Measurements from ENCODE around the gene KLKB1. TPM values are rescaled to one million over a fixed set of nuclear protein-coding genes. Genes with fewer than 3 reads are reported as not detected.

The KLKB1 gene
- polyA plus RNA-seq, 3 donors from 2014 or later: not detected

- peak overlapping the region in 4 of 6 donors; percentile 29 to 87 (median 86) for H3K27ac Mint-ChIP-seq
- peak overlapping the region in 4 of 5 donors; percentile 9 to 73 (median 54) for H3K4me3 Mint-ChIP-seq
- DNase-seq: no peak
- peaks cover under 1 to 11% (median 8%) of the 10 kb centered on the region in 3 donors for H3K36me3 Mint-ChIP-seq
- peaks cover 15 to 19% of the 10 kb centered on the region in 2 donors for H3K4me1 Mint-ChIP-seq
- H3K9me3 Mint-ChIP-seq: no peaks in the 10 kb centered on the region
- peaks cover 0 to 6% (median 3%) of the 10 kb centered on the region in 3 donors for H3K27me3 Mint-ChIP-seq (ENCODE audit: low read depth in 3 of 3)
These were observed 23.9 kb upstream of the KLKB1 start for GRCh38 chr4:186203406-186203805.

- peaks cover 15 to 19% of the 10 kb centered on the region in 2 donors for H3K4me1 Mint-ChIP-seq
- H3K9me3 Mint-ChIP-seq: no peaks in the 10 kb centered on the region
- peak overlapping the region in 5 of 6 donors; percentile 29 to 88 (median 85) for H3K27ac Mint-ChIP-seq
- peaks cover 0 to 6% (median 3%) of the 10 kb centered on the region in 3 donors for H3K27me3 Mint-ChIP-seq (ENCODE audit: low read depth in 3 of 3)
- peaks cover 7 to 18% (median 15%) of the 10 kb centered on the region in 3 donors for H3K36me3 Mint-ChIP-seq
- peak overlapping the region in 4 of 5 donors; percentile 38 to 73 (median 69) for H3K4me3 Mint-ChIP-seq
- DNase-seq: peak in 2 of 3 donors; percentile 74 to 76
These were observed 23.2 kb upstream of the KLKB1 start for GRCh38 chr4:186204103-186204559.

GRCh38 chr4:186204686-186205085 is 22.6 kb upstream of the KLKB1 start:
- H3K4me1 Mint-ChIP-seq: peaks cover 15 to 19% of the 10 kb centered on the region in 2 donors
- H3K27ac Mint-ChIP-seq: peak overlapping the region in 4 of 6 donors; percentile 20 to 88 (median 80)
- no peaks in the 10 kb centered on the region for H3K9me3 Mint-ChIP-seq
- DNase-seq: no peak
- peak overlapping the region in 3 of 5 donors; percentile 67 to 73 (median 71) for H3K4me3 Mint-ChIP-seq
- H3K36me3 Mint-ChIP-seq: peaks cover 13 to 23% (median 21%) of the 10 kb centered on the region in 3 donors
- H3K27me3 Mint-ChIP-seq (ENCODE audit: low read depth in 3 of 3): peaks cover 0 to 6% (median 3%) of the 10 kb centered on the region in 3 donors

- Mint-ChIP-seq H3K9me3 (no peaks in the 10 kb centered on the region), H3K4me1 (peaks cover 15 to 19% of the 10 kb centered on the region in 2 donors), H3K27ac (peak overlapping the region in 1 of 6 donors; percentile 56), H3K4me3 (no peak overlapping the region), H3K27me3 (ENCODE audit: low read depth in 3 of 3) (peaks cover 0 to 6% (median 3%) of the 10 kb centered on the region in 3 donors), H3K36me3 (peaks cover 17 to 28% (median 26%) of the 10 kb centered on the region in 3 donors)
- DNase-seq: no peak
These were observed 22.2 kb upstream of the KLKB1 start for GRCh38 chr4:186205156-186205555.

- Mint-ChIP-seq H3K4me3 (no peak overlapping the region), H3K27ac (no peak overlapping the region), H3K27me3 (ENCODE audit: low read depth in 3 of 3) (peaks cover 0 to 2% (median 2%) of the 10 kb centered on the region in 3 donors), H3K9me3 (no peaks in the 10 kb centered on the region), H3K4me1 (no peaks in the 10 kb centered on the region), H3K36me3 (peaks cover 9 to 10% (median 10%) of the 10 kb centered on the region in 3 donors)
- no peak for DNase-seq
These were observed 10.8 kb upstream of the KLKB1 start for GRCh38 chr4:186216465-186217024.

GRCh38 chr4:186217733-186218293 is 9.5 kb upstream of the KLKB1 start:
- Mint-ChIP-seq H3K4me3 (no peak overlapping the region), H3K27ac (no peak overlapping the region), H3K9me3 (peaks cover 0 to 2% (median 0%) of the 10 kb centered on the region in 6 donors), H3K27me3 (ENCODE audit: low read depth in 3 of 3) (peaks cover 0 to 2% (median 2%) of the 10 kb centered on the region in 3 donors), H3K4me1 (no peaks in the 10 kb centered on the region), H3K36me3 (peaks cover 0 to 3% (median 0%) of the 10 kb centered on the region in 3 donors)
- no peak for DNase-seq

- Mint-ChIP-seq H3K27ac (no peak overlapping the region), H3K4me1 (no peaks in the 10 kb centered on the region), H3K27me3 (ENCODE audit: low read depth in 3 of 3) (peaks cover 0 to 8% (median 2%) of the 10 kb centered on the region in 3 donors), H3K4me3 (no peak overlapping the region), H3K36me3 (peaks cover 20 to 26% (median 21%) of the 10 kb centered on the region in 3 donors), H3K9me3 (peaks cover 5 to 30% (median 15%) of the 10 kb centered on the region in 6 donors)
- no peak for DNase-seq
These were observed 5.7 kb upstream of the KLKB1 start for GRCh38 chr4:186221624-186222023.

- Mint-ChIP-seq H3K27me3 (ENCODE audit: low read depth in 3 of 3) (peaks cover 0 to 7% (median 0%) of the 10 kb centered on the region in 3 donors), H3K27ac (no peak overlapping the region), H3K4me1 (no peaks in the 10 kb centered on the region), H3K4me3 (no peak overlapping the region), H3K9me3 (peaks cover 5 to 36% (median 20%) of the 10 kb centered on the region in 6 donors), H3K36me3 (peaks cover 25 to 30% (median 27%) of the 10 kb centered on the region in 3 donors)
- DNase-seq: no peak
These were observed 1.5 kb upstream of the KLKB1 start for GRCh38 chr4:186225848-186226247.

- Mint-ChIP-seq H3K4me3 (no peak overlapping the region), H3K27ac (no peak overlapping the region), H3K4me1 (no peaks in the 10 kb centered on the region), H3K36me3 (peaks cover 25 to 30% (median 27%) of the 10 kb centered on the region in 3 donors), H3K27me3 (ENCODE audit: low read depth in 3 of 3) (peaks cover 0 to 7% (median 0%) of the 10 kb centered on the region in 3 donors), H3K9me3 (peaks cover 5 to 36% (median 20%) of the 10 kb centered on the region in 6 donors)
- no peak for DNase-seq
These were observed 652 bp upstream of the KLKB1 start for GRCh38 chr4:186226521-186227189.

- peaks cover 5 to 33% (median 20%) of the 10 kb centered on the region in 6 donors for H3K9me3 Mint-ChIP-seq
- H3K27ac Mint-ChIP-seq: no peak overlapping the region
- H3K27me3 Mint-ChIP-seq (ENCODE audit: low read depth in 3 of 3): peaks cover 0 to 7% (median 0%) of the 10 kb centered on the region in 3 donors
These were observed 622 bp downstream of the KLKB1 start for GRCh38 chr4:186227744-186228513.

GRCh38 chr4:186228514-186228894 is 1.2 kb downstream of the KLKB1 start:
- Mint-ChIP-seq H3K27ac (no peak overlapping the region), H3K9me3 (peaks cover under 1 to 28% (median 20%) of the 10 kb centered on the region in 6 donors), H3K36me3 (peaks cover 15 to 24% (median 23%) of the 10 kb centered on the region in 3 donors), H3K4me3 (no peak overlapping the region), H3K27me3 (ENCODE audit: low read depth in 3 of 3) (peaks cover 0 to 2% (median 0%) of the 10 kb centered on the region in 3 donors), H3K4me1 (no peaks in the 10 kb centered on the region)
- DNase-seq: no peak

More at GRCh38 chr4:186227744-186228513, 622 bp downstream of the KLKB1 start:
- Mint-ChIP-seq H3K4me1 (no peaks in the 10 kb centered on the region), H3K4me3 (no peak overlapping the region), H3K36me3 (peaks cover 20 to 29% (median 27%) of the 10 kb centered on the region in 3 donors)
- no peak for DNase-seq

- Mint-ChIP-seq H3K27ac (no peak overlapping the region), H3K27me3 (ENCODE audit: low read depth in 3 of 3) (peaks cover 0 to 2% (median 0%) of the 10 kb centered on the region in 3 donors), H3K36me3 (peaks cover 7 to 13% (median 12%) of the 10 kb centered on the region in 3 donors), H3K9me3 (no peaks in the 10 kb centered on the region), H3K4me3 (no peak overlapping the region), H3K4me1 (no peaks in the 10 kb centered on the region)
- DNase-seq: no peak
These were observed 7.1 kb downstream of the KLKB1 start for GRCh38 chr4:186234367-186234766.

- Mint-ChIP-seq H3K36me3 (peaks cover 7 to 13% (median 12%) of the 10 kb centered on the region in 3 donors), H3K4me3 (no peak overlapping the region), H3K4me1 (no peaks in the 10 kb centered on the region), H3K27ac (no peak overlapping the region), H3K27me3 (ENCODE audit: low read depth in 3 of 3) (peaks cover 0 to 2% (median 0%) of the 10 kb centered on the region in 3 donors), H3K9me3 (no peaks in the 10 kb centered on the region)
- no peak for DNase-seq
These were observed 8.8 kb downstream of the KLKB1 start for GRCh38 chr4:186236126-186236525.

Measured in immature natural killer cell (primary cell).